ENCODE measurements around the gene CDH26.

Gene CDH26

GRCh38 chr20:60053818-60054190 lies 95.6 kb downstream of the CDH26 start:
- in situ Hi-C loops (cut with MboI; ENCODE audit: low pct_unique_long_range_greater_than_20kb, low sequenced_read_pairs): no loop called here
- DNase-seq: no peak

GRCh38 chr20:60054716-60055634 lies 96.8 kb downstream of the CDH26 start:
- in situ Hi-C loops (cut with MboI; ENCODE audit: low pct_unique_long_range_greater_than_20kb, low sequenced_read_pairs): no loop called here
- DNase-seq: peak; percentile 71

- peak; percentile 84 for DNase-seq
- in situ Hi-C loops (cut with MboI; ENCODE audit: low pct_unique_long_range_greater_than_20kb, low sequenced_read_pairs): no loop called here
These were observed 97.5 kb downstream of the CDH26 start for GRCh38 chr20:60055740-60056139.

GRCh38 chr20:60056407-60057122 lies 98.3 kb downstream of the CDH26 start:
- in situ Hi-C loops (cut with MboI; ENCODE audit: low pct_unique_long_range_greater_than_20kb, low sequenced_read_pairs): no loop called here
- peak; percentile 40 for DNase-seq

GRCh38 chr20:60057123-60057865 lies 99.1 kb downstream of the CDH26 start:
- DNase-seq: peak; percentile 97
- in situ Hi-C loops (cut with MboI; ENCODE audit: low pct_unique_long_range_greater_than_20kb, low sequenced_read_pairs): no loop called here

- peak; percentile 97 for DNase-seq
- in situ Hi-C loops (cut with MboI; ENCODE audit: low pct_unique_long_range_greater_than_20kb, low sequenced_read_pairs): no loop called here
These were observed 99.9 kb downstream of the CDH26 start for GRCh38 chr20:60057866-60058807.

GRCh38 chr20:60058879-60059278 lies 100.7 kb downstream of the CDH26 start:
- in situ Hi-C loops (cut with MboI; ENCODE audit: low pct_unique_long_range_greater_than_20kb, low sequenced_read_pairs): no loop called here
- DNase-seq: no peak

GRCh38 chr20:60060006-60060557 lies 101.9 kb downstream of the CDH26 start:
- in situ Hi-C loops (cut with MboI; ENCODE audit: low pct_unique_long_range_greater_than_20kb, low sequenced_read_pairs): no loop called here
- DNase-seq: no peak

- DNase-seq: no peak
- in situ Hi-C loops (cut with MboI; ENCODE audit: low pct_unique_long_range_greater_than_20kb, low sequenced_read_pairs): no loop called here
These were observed 102.4 kb downstream of the CDH26 start for GRCh38 chr20:60060593-60060992.

- no peak for DNase-seq
- in situ Hi-C loops (cut with MboI; ENCODE audit: low pct_unique_long_range_greater_than_20kb, low sequenced_read_pairs): no loop called here
These were observed 104.3 kb downstream of the CDH26 start for GRCh38 chr20:60062431-60063047.

GRCh38 chr20:60063048-60063451 lies 104.8 kb downstream of the CDH26 start:
- no peak for DNase-seq
- in situ Hi-C loops (cut with MboI; ENCODE audit: low pct_unique_long_range_greater_than_20kb, low sequenced_read_pairs): no loop called here

GRCh38 chr20:60063739-60064380 lies 105.6 kb downstream of the CDH26 start:
- in situ Hi-C loops (cut with MboI; ENCODE audit: low pct_unique_long_range_greater_than_20kb, low sequenced_read_pairs): no loop called here
- no peak for DNase-seq

Data from KBM-7 (cell line).